AG04449 (cell line): ENCODE measurements around the gene MGAT3.
A peak's percentile ranks its signal among the peaks of the same experiment; 100 is the strongest.
"Not testable (repeated sequence)": the region's sequence is repeated elsewhere in the genome, so short reads cannot be mapped to it uniquely, and the experiment has no call there.

Source experiments
- CTCF ChIA-PET: fragments of 350-600 bp; formaldehyde crosslinking; extraction: SDS; loops from one replicate; lab custom pipeline; 2021; ENCODE audit warnings: antibody characterized with exemption; lab: Yijun Ruan, JAX
- POLR2A ChIA-PET: fragments of 400-600, 350-600 bp; formaldehyde crosslinking; extraction: SDS; loops from one replicate; lab custom pipeline; 2020; ENCODE audit warnings: antibody characterized with exemption, inconsistent platforms; lab: Yijun Ruan, JAX
- DNase-seq: peaks from one replicate; pipeline ENCODE4 v3.0.0-alpha.2; 2010; ENCODE audit warnings: low read depth, low spot score
- H3K4me3 ChIP-seq: 2 replicates; pipeline ENCODE4 v1.5.1; 2011; ENCODE audit warnings: low read depth, mild to moderate bottlenecking, control low read depth, low read length
- TF ChIP-seq, protein P1 (sequence below): IDR thresholded peaks from one replicate; pipeline ENCODE4 v1.5.1; 2011; ENCODE audit warnings: mild to moderate bottlenecking, moderate library complexity, low read length, control low read depth, inconsistent platforms; ENCODE audit not compliant: insufficient read depth; ENCODE audit errors: missing control alignments

Gene MGAT3

DNA sequence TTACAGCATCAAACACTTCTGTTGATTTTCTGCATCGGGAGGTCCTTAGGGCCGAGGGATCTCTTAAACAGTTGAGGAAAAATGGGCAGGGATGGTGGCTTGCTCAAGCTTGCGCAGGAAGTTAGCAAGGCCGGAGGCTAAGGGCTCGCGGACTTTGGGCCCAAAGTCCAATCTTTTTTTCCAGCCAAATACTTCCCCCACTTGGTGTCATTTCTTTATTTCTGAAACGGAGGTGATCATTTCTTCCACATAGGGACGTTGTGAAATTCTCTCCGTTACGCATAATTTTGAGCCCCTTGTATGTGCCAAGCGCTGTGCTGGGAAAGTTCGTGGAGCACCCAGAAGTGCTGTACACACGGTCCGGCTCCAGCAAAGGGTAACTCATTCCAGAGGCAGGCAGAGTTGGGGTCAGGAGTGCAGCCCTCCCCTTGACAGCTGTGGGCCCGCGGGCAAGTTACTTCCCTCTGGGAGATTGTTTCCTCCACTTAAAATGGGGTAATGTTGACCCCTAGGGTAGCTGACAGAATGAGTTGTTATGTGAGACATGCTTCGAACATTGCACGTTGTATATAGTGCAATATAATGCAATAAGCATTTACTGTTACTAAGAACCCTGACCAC, 46.1 kb downstream of the MGAT3 start:
- ChIA-PET POLR2A (interaction anchor here (1.5 to 1.6 kb wide), 2 partner anchors 17 to 21 kb away, joined by 10 to 16 read pairs; partner anchors contain the start of gene ATF4), CTCF (interaction anchor here (1.1 to 10.4 kb wide), 3 partner anchors 9 to 522 kb away, joined by 3 to 172 read pairs (median 11); no protein-coding TSS in a partner anchor)
- no peak for DNase-seq
- TF ChIP-seq, protein P1, sequence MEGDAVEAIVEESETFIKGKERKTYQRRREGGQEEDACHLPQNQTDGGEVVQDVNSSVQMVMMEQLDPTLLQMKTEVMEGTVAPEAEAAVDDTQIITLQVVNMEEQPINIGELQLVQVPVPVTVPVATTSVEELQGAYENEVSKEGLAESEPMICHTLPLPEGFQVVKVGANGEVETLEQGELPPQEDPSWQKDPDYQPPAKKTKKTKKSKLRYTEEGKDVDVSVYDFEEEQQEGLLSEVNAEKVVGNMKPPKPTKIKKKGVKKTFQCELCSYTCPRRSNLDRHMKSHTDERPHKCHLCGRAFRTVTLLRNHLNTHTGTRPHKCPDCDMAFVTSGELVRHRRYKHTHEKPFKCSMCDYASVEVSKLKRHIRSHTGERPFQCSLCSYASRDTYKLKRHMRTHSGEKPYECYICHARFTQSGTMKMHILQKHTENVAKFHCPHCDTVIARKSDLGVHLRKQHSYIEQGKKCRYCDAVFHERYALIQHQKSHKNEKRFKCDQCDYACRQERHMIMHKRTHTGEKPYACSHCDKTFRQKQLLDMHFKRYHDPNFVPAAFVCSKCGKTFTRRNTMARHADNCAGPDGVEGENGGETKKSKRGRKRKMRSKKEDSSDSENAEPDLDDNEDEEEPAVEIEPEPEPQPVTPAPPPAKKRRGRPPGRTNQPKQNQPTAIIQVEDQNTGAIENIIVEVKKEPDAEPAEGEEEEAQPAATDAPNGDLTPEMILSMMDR, result no peak
- peak overlapping the region; percentile 75 for H3K4me3 ChIP-seq

DNA sequence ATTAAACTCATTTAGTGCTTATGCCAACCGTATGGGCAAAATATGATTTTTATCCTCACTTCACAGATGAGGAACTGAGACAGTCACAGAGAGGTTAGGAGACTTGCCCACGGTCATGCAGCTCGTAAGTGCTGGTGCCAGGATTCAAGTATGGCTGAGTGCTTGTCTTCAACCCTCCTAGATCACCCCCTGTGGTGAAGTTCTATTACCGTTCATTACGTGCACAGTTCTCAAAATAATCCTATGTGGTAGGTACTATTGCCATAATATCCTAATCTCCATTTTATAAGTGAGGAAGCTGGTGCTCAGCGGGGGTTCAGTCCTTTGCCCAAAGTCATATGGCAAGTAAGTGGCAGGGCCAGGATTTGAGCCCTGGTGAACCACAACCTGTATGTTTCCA, 46.8 kb downstream of the MGAT3 start:
- DNase-seq, result no peak
- POLR2A ChIA-PET, result no interaction called here
- H3K4me3 ChIP-seq, result peak overlapping the region; percentile 75
- TF ChIP-seq, protein P1, result no peak
- CTCF ChIA-PET, result interaction anchor here (1.1 to 10.4 kb wide), 3 partner anchors 9 to 521 kb away, joined by 3 to 172 read pairs (median 11); no protein-coding TSS in a partner anchor

DNA sequence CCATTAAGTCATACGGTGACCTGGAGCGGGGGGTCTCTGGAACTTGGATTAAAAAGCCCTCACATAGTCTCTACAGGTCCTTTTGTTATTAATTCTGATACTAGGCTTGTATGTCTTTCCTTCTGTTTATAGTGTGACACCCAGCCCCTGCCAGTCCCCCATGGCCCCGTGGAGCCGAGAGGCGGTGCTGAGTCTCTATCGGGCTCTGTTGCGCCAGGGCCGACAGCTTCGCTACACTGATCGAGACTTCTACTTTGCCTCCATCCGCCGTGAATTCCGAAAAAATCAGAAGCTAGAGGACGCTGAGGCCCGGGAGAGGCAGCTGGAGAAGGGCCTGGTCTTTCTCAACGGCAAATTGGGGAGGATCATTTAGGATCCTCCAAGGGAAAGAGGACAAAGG, 47.3 kb downstream of the MGAT3 start:
- CTCF ChIA-PET, result interaction anchor here (1.1 to 10.4 kb wide), 3 partner anchors 10 to 521 kb away, joined by 3 to 172 read pairs (median 11); no protein-coding TSS in a partner anchor
- TF ChIP-seq, protein P1, result no peak
- POLR2A ChIA-PET, result no interaction called here
- no peak overlapping the region; the same call in 1 of the 2 replicates for H3K4me3 ChIP-seq
- DNase-seq, result no peak

DNA sequence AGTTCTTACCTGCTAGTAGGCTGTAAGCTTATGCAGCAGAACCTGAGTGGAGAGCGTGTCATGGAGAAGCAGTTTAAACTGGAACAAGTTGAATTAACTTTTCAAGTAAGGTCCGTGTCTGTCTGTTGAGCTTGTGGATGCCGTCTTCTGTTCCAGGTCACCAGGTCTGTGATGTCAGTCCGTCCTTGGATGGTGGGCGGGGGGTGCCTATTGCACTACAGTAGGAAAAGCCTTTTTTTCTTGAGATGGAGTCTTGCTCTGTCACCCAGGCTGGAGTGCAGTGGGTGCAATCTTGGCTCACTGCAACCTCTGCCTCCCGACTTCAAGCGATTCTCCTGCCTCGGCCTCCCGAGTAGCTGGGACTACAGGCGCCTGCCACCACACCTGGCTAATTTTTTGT, 50.2 kb downstream of the MGAT3 start:
- POLR2A ChIA-PET, result interaction anchor here (0.6 kb wide), 1 partner anchor 13 kb away, joined by 3 read pairs; the partner anchor contains the start of gene ATF4

DNA sequence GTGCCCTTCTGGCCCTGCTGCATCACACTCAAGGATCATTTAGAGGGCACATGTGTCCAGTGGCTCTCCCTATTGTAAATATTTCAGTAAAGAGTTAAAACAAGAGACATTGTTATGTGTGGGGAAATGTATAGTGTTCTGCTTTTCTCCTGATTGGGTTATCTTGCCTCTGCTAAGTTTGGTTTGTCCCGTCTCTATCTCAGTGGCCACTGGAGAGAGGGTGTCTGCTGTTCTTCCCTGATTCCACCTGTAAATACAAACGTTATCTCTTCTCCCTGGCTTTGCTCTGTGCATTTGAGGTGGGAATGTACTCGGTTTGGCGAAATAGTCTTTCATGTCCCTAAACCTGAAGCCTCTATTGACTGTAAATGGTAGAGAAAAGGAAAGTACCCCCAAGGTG, 51.6 kb downstream of the MGAT3 start:
- POLR2A ChIA-PET, result interaction anchor here (1.4 kb wide), 1 partner anchor 12 kb away, joined by 3 read pairs; the partner anchor contains the start of gene ATF4
- CTCF ChIA-PET, result interaction anchor here (1.4 to 2.3 kb wide), 3 partner anchors 9 to 12 kb away, joined by 4 to 18 read pairs (median 7); no protein-coding TSS in a partner anchor
- H3K4me3 ChIP-seq, result no peak overlapping the region

More for the DNA sequence above, 50.2 kb downstream of the MGAT3 start:
- CTCF ChIA-PET, result interaction anchor here (0.9 to 2.3 kb wide), 3 partner anchors 10 to 13 kb away, joined by 3 to 18 read pairs (median 7); no protein-coding TSS in a partner anchor
- not testable (repeated sequence) for H3K4me3 ChIP-seq, DNase-seq

DNA sequence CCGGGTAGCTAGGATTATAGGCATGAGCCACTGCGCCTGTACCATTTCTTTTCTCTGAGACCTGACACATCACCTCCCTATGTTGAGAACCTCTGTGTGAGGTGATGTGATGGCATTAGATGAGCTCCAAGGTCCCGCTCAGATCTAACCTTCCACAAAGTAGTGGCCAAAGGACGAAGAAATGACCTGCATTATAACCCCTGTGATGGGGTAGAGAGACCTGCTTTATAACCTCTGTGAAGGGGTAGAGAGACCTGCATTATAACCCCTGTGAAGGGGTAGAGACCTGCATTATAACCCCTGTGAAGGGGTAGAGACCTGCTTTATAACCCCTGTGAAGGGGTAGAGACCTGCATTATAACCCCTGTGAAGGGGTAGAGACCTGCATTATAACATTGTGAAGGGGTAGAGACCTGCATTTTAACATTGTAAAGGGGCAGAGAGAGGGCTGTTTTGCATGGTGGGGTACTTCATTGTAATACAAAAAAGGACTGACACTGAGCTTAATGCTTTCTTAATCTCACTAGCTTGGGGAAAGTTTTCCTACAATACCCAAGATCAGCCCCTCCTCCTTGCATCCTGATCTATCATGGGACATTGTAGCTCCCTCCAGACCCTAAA, 53.8 kb downstream of the MGAT3 start:
- DNase-seq, result no peak
- ChIA-PET POLR2A (interaction anchor here (1.0 to 1.6 kb wide), 2 partner anchors 9 to 193 kb away, joined by 4 to 6 read pairs; no protein-coding TSS in a partner anchor), CTCF (interaction anchor here (2.1 to 10.6 kb wide), 3 partner anchors 10 to 18 kb away, joined by 7 to 172 read pairs (median 11); partner anchors contain the start of gene MIEF1)
- no peak overlapping the region for H3K4me3 ChIP-seq
- TF ChIP-seq, protein P1, result no peak

More for the DNA sequence above, 51.6 kb downstream of the MGAT3 start:
- TF ChIP-seq, protein P1, result no peak
- no peak for DNase-seq
